B cell (primary cell): ENCODE measurements around the gene MYO1G.

ENCODE experiments used
- EZH2 ChIP-seq: IDR thresholded peaks from 2 replicates; pipeline ENCODE4 v1.6.1; 2012; ENCODE audit warnings: borderline replicate concordance, low read depth, mild to moderate bottlenecking, moderate library complexity, low read length; ENCODE audit not compliant: insufficient read depth, poor library complexity, severe bottlenecking
- TF ChIP-seq, protein P1 (sequence below): fragments of 200-600 bp; IDR thresholded peaks from one replicate; pipeline ENCODE4 v1.8.0; 2022; ENCODE audit warnings: antibody characterized with exemption, mild to moderate bottlenecking

DNA sequence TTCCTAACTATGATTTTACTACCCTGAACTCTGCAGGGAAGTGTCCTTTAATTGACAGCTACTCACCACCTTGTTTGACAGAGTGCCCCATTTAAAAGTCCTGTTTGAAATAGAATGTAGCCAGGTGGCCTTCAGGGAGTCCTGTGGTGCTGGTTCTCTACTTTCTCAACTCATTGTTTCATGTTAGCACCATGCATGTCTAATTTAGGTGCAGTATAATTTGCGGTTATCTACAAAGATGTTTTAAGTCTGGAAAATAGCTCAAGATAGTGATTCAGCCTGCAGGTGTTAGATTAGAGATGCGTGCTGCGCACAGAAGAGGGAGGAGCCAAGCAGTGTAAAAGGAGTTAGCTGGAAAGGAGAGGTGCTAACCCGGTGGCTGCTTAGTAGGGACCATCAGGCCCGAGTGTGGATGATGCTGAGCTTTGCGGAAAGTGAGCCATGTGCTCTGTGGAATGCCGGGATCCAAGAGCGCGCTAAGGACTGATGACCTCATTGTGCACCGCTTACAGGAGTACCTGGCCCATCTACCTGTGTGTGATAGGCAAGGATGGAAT is 22.4 kb upstream of the MYO1G start:
- TF ChIP-seq, protein P1, sequence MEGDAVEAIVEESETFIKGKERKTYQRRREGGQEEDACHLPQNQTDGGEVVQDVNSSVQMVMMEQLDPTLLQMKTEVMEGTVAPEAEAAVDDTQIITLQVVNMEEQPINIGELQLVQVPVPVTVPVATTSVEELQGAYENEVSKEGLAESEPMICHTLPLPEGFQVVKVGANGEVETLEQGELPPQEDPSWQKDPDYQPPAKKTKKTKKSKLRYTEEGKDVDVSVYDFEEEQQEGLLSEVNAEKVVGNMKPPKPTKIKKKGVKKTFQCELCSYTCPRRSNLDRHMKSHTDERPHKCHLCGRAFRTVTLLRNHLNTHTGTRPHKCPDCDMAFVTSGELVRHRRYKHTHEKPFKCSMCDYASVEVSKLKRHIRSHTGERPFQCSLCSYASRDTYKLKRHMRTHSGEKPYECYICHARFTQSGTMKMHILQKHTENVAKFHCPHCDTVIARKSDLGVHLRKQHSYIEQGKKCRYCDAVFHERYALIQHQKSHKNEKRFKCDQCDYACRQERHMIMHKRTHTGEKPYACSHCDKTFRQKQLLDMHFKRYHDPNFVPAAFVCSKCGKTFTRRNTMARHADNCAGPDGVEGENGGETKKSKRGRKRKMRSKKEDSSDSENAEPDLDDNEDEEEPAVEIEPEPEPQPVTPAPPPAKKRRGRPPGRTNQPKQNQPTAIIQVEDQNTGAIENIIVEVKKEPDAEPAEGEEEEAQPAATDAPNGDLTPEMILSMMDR: no peak
- TF ChIP-seq EZH2: no peak
